ENCODE measurements around the gene RGS13.

The RGS13 gene

GRCh38 chr1:192635939-192636338 lies at the start of gene RGS13:
TSS of gene RGS13 (plus strand) at chr1:192636147. CDS start at chr1:192644335, 8,188 bp downstream.
- no peak for DNase-seq

GRCh38 chr1:192587386-192588266 lies 48.3 kb upstream of the RGS13 start:
- no peak for DNase-seq

GRCh38 chr1:192588546-192588945 lies 47.4 kb upstream of the RGS13 start:
- no peak for DNase-seq

GRCh38 chr1:192589813-192590212 lies 46.1 kb upstream of the RGS13 start:
- DNase-seq = no peak

DNA sequence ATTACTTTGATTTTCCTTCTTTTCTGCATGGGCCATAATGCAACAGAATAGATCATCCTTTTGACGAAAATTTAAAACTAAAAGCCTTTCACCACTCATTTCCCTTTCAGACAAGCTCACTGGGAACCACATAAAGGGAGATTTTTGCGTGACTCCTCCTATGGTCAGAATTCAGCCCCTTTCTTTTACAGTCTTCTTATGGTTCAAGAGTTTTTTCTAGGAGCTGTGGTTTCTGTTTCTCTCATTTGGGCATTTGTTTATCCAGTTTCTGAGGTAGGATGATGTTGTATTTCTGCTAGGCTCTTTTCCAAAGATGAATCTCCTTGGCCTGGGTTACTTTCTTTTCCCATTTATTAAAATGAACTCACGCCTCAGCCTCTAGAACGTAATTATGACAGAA lies 43.4 kb upstream of the RGS13 start:
- no peak for DNase-seq

DNA sequence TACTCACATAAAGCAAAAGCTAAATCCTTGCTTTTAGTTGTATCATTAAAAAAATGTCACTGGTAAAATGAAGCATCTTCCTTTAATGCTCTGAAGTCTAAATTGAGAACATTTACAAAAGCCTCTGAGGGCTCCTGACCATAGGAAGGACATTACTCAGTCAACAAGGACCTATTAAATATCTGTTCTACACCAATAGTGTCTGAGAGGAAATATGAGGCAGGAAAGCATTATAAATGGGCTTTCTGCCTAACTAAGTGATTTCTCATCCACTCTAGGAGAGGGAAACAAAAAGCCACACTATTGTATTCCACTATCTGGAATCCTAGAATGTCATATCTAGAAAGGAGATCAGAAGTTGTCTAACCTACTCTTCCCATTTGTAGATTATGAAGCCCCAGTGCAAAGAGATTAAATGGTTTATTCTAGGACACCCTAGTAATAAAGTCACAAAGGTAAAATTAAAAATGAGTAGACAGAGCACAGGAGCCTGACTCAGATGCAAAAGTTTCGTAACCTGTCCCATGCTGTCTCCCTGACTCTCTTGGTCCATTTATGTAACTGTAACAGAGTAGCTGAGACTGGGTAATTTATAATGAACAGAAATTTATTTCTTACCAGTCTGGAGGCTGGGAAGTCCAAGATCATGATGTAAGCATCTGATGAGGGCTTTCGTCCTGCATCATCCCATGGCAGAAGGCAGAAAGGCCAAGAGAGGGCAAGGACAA lies 42.8 kb upstream of the RGS13 start:
- DNase-seq = no peak

DNA sequence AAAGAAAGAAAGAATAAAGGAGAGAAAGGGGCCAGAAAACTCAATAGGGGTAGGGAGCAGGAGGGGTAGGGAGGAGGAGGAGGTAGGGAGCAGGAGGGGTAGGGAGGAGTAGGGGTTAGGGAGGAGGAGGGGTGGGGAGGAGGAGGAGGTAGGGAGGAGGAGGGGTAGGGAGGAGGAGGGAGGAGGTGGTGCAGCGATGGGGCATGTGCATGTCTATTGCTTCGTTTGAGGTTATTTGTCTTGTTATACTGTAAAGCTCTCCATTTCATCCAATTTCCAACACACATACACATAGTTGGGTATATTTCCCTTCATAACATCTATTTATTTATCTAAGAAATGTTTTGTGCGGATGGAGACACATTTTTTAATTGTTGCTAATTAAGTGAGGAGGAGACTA lies 40.6 kb upstream of the RGS13 start:
- DNase-seq = no peak

DNA sequence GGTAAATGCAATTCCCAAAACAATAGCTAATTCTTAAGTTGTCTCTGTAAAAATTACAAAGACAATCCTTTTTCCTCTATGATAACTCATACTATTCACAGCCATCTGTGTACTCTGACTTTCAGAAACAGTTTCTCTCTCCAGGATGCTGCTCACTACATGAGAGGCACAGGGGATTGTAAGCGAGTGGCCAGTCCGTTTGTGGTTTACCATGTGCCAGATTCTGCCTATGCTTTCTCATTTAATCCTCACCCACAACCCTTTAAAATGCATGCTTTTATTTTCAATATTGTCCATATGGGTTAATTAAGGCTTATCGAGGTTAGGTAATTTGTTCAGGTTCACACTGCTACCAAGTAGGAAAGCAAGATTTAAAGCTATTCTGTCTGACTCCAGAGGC lies 37.4 kb upstream of the RGS13 start:
- DNase-seq = no peak

- DNase-seq = no peak
Measured at GRCh38 chr1:192600275-192600674, 35.7 kb upstream of the RGS13 start.

DNA sequence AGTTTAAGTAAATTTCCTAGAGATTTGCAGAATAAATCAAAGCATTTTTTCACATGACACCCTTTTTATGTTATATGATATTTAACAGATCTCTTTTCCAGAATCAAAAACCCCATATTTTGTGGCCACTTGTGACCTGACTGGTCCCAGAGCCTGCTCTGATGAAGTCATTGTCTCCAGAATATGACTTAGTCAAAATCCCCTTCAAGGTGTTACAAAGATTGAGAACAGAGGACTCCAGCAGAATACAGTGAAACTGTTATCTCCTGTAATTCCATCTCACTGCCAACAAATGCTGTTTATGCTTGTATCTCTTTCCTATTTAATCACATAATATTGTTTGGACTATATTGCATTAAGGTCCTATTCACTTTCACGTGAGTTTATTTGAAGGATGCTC lies 34.8 kb upstream of the RGS13 start:
- DNase-seq = no peak

- no peak for DNase-seq
Measured at GRCh38 chr1:192601567-192601966, 34.4 kb upstream of the RGS13 start.

DNA sequence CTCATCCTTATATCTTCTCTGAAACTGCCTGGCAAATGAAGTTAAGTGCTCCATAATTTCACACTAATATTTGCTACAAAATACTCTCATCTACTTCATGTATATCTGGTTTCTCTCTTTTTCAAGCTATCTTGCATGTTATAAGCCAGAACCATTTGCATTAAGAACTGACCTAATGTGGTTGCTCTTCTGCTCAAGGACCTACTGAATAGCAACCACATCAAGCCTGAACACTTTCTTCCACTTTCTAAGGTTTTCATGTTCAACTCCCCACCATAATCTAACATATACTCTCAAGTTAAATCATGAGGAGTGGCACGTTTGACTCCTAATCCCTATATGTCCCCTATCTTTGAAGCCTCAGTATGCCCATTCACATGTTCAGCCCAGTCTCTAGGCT lies 33.2 kb upstream of the RGS13 start:
- no peak for DNase-seq

DNA sequence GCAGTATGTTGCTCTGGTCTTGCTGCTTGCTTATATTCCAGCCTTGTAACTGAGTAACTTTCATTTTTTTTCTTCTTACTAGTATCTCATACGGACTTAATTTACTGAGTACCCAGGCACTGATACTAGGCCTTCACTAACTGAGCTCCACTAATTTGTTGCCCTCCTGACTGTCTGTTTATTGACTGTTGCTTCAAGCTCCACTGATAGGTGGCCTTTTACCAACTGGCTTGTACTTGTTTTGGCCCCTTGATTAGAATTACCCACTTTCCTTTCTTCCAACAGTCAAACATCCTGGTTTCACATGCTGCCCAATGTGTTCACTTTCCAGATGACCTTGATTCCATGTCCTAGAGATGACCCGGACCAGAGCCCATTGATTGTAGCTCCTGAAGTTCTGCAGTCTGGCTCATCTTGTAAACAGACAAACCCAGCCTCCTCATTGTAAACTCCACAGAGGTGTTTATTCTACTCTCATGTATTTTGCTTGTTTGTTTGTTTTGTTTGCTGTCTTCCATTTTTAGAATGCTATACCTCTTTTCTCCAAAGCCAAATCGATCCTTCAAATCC lies 32.6 kb upstream of the RGS13 start:
- DNase-seq = no peak

DNA sequence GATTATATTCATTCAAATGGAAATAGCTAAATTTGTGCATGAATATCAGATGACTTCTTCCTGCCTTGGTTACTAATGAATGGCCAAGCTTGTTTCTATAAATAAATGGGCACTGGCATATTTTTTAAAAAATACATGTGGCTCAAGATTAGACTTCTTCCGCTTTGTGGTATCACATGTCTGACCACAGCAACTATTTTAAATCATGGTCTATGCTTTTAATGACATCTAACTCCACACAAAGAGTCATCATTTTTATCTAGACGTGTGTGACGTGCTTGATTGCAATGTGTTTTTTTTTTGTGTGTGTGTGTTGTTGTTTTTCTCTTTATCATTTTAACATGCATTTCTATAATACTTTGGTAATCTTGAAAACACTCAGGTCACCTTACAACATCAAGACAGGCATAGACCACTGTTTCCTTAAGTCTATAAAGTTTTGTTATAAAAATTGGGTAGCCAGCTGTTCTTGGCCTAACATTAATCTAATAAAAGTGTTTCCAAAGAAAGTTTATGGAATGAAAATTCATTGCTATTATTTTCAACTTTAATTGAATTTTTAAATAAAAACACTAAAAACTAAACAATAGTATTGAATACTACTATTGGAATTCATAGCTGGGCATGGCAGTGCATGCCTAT lies 30.8 kb upstream of the RGS13 start:
- DNase-seq = no peak

- DNase-seq = no peak
Measured at GRCh38 chr1:192608671-192609070, 27.3 kb upstream of the RGS13 start.

- DNase-seq = no peak
Measured at GRCh38 chr1:192609110-192610079, 26.6 kb upstream of the RGS13 start.

GRCh38 chr1:192610112-192610889 lies 25.6 kb upstream of the RGS13 start:
- no peak for DNase-seq

- no peak for DNase-seq
Measured at GRCh38 chr1:192615055-192615454, 20.9 kb upstream of the RGS13 start.

GRCh38 chr1:192620071-192620635 lies 15.8 kb upstream of the RGS13 start:
- no peak for DNase-seq

GRCh38 chr1:192626366-192627179 lies 9.4 kb upstream of the RGS13 start:
- no peak for DNase-seq

All from NCI-H774 (cell line).